ENCODE data around the gene OPA1.

Gene OPA1

GRCh38 chr3:193553586-193553985, 39.4 kb upstream of the OPA1 start:
- Mint-ChIP-seq H3K9me3 (no peaks in the 10 kb centered on the region), H3K4me1 (peaks cover 8% of the 10 kb centered on the region)

GRCh38 chr3:193554811-193555210, 38.2 kb upstream of the OPA1 start, which contains the start of gene ATP13A4:
Gene ATP13A4 (minus strand): TSS chr3:193554895. CDS start chr3:193554799, 96 bp downstream.
- H3K36me3 Mint-ChIP-seq (ENCODE audit: low read depth) = no peaks in the 10 kb centered on the region
- H3K4me1 Mint-ChIP-seq = peaks cover 8% of the 10 kb centered on the region
- no peak within 1 kb of the TSS for H3K27ac Mint-ChIP-seq
- no peak for DNase-seq
- H3K4me3 Mint-ChIP-seq = no peak within 1 kb of the TSS
- no peak for TF ChIP-seq CTCF (IDR thresholded peaks at IDR 0.05)
- no peaks in the 10 kb centered on the region for H3K9me3 Mint-ChIP-seq
- H3K27me3 Mint-ChIP-seq (ENCODE audit: low read depth, poor library complexity) = peaks cover 2% of the 10 kb centered on the region

More at GRCh38 chr3:193553586-193553985, 39.4 kb upstream of the OPA1 start:
- peaks cover 2% of the 10 kb centered on the region for H3K27me3 Mint-ChIP-seq (ENCODE audit: low read depth, poor library complexity)
- no peak for TF ChIP-seq CTCF (IDR thresholded peaks at IDR 0.05)
- no peak overlapping the region for H3K27ac Mint-ChIP-seq
- no peak overlapping the region for H3K4me3 Mint-ChIP-seq
- H3K36me3 Mint-ChIP-seq (ENCODE audit: low read depth) = no peaks in the 10 kb centered on the region
- DNase-seq = no peak

GRCh38 chr3:193556841-193557240, 36.2 kb upstream of the OPA1 start:
- Mint-ChIP-seq H3K4me3 (no peak overlapping the region), H3K9me3 (no peaks in the 10 kb centered on the region), H3K27ac (no peak overlapping the region), H3K4me1 (peaks cover 13% of the 10 kb centered on the region), H3K36me3 (ENCODE audit: low read depth) (no peaks in the 10 kb centered on the region), H3K27me3 (ENCODE audit: low read depth, poor library complexity) (peaks cover 2% of the 10 kb centered on the region)
- TF ChIP-seq CTCF (IDR thresholded peaks at IDR 0.05) = no peak
- DNase-seq = no peak

- no peak for TF ChIP-seq CTCF (IDR thresholded peaks at IDR 0.05)
- Mint-ChIP-seq H3K27ac (no peak overlapping the region), H3K27me3 (ENCODE audit: low read depth, poor library complexity) (peaks cover 2% of the 10 kb centered on the region), H3K9me3 (no peaks in the 10 kb centered on the region), H3K4me1 (peaks cover 13% of the 10 kb centered on the region), H3K4me3 (no peak overlapping the region), H3K36me3 (ENCODE audit: low read depth) (no peaks in the 10 kb centered on the region)
- no peak for DNase-seq
These were observed 33.9 kb upstream of the OPA1 start for GRCh38 chr3:193559100-193559499.

GRCh38 chr3:193560091-193560490, 32.9 kb upstream of the OPA1 start:
- Mint-ChIP-seq H3K4me3 (no peak overlapping the region), H3K9me3 (no peaks in the 10 kb centered on the region), H3K27ac (no peak overlapping the region), H3K4me1 (peaks cover 5% of the 10 kb centered on the region), H3K36me3 (ENCODE audit: low read depth) (no peaks in the 10 kb centered on the region), H3K27me3 (ENCODE audit: low read depth, poor library complexity) (peaks cover 2% of the 10 kb centered on the region)
- TF ChIP-seq CTCF (IDR thresholded peaks at IDR 0.05) = no peak
- DNase-seq = no peak

GRCh38 chr3:193560870-193561269, 32.1 kb upstream of the OPA1 start:
- DNase-seq = no peak
- Mint-ChIP-seq H3K4me1 (peaks cover 5% of the 10 kb centered on the region), H3K27ac (no peak overlapping the region), H3K9me3 (no peaks in the 10 kb centered on the region), H3K27me3 (ENCODE audit: low read depth, poor library complexity) (peaks cover 2% of the 10 kb centered on the region), H3K36me3 (ENCODE audit: low read depth) (no peaks in the 10 kb centered on the region), H3K4me3 (no peak overlapping the region)
- TF ChIP-seq CTCF (IDR thresholded peaks at IDR 0.05) = no peak
